ENCODE measurements around the gene PTPRN2.

GRCh38 chr7:157719705-157720655, 867.6 kb downstream of the PTPRN2 start:
- no peak for TF ChIP-seq CTCF (IDR thresholded peaks at IDR 0.05)
- no peak for TF ChIP-seq TCF7L2 (IDR thresholded peaks at IDR 0.05; ENCODE audit: low read depth, low read length)
- no peak for TF ChIP-seq REST (IDR thresholded peaks at IDR 0.05; ENCODE audit: insufficient read depth in 1 of 2, low read depth in 2 of 2, low read length in 1 of 2)
